ENCODE results near the gene ZGLP1. TPM values are rescaled to one million over a fixed set of nuclear protein-coding genes. Genes with fewer than 3 reads are reported as not detected.

ZGLP1 gene
- total RNA-seq, 1 donor from 2014 or later = 10.4 TPM

- DNase-seq (ENCODE audit: low read depth, low spot score) = no peak
These were observed 25.9 kb upstream of the ZGLP1 start for GRCh38 chr19:10335352-10335985.

GRCh38 chr19:10334588-10335351 is 25.2 kb upstream of the ZGLP1 start:
- Mint-ChIP-seq H3K36me3 (ENCODE audit: low read depth) (peaks cover 3% of the 10 kb centered on the region), H3K27me3 (ENCODE audit: low read depth) (no peaks in the 10 kb centered on the region), H3K4me3 (peak overlapping the region; percentile 99), H3K27ac (ENCODE audit: unreplicated experiment) (peak overlapping the region; percentile 75), H3K9me3 (no peaks in the 10 kb centered on the region), H3K4me1 (peaks cover 32% of the 10 kb centered on the region)
- peak; percentile 95 for DNase-seq (ENCODE audit: low read depth, low spot score)
- TF ChIP-seq CTCF (conservative IDR thresholded peaks at IDR 0.05) = peak; percentile 16

More at GRCh38 chr19:10335352-10335985, 25.9 kb upstream of the ZGLP1 start:
- H3K36me3 Mint-ChIP-seq (ENCODE audit: low read depth) = no peaks in the 10 kb centered on the region
- no peaks in the 10 kb centered on the region for H3K9me3 Mint-ChIP-seq
- H3K27me3 Mint-ChIP-seq (ENCODE audit: low read depth) = no peaks in the 10 kb centered on the region
- H3K4me1 Mint-ChIP-seq = peaks cover 32% of the 10 kb centered on the region
- H3K4me3 Mint-ChIP-seq = peak overlapping the region; percentile 99
- H3K27ac Mint-ChIP-seq (ENCODE audit: unreplicated experiment) = no peak overlapping the region
- TF ChIP-seq CTCF (conservative IDR thresholded peaks at IDR 0.05) = no peak

- H3K4me1 Mint-ChIP-seq = peaks cover 32% of the 10 kb centered on the region
- peak overlapping the region; percentile 99 for H3K27ac Mint-ChIP-seq (ENCODE audit: unreplicated experiment)
- peak overlapping the region; percentile 99 for H3K4me3 Mint-ChIP-seq
- no peak for TF ChIP-seq CTCF (conservative IDR thresholded peaks at IDR 0.05)
- peaks cover 3% of the 10 kb centered on the region for H3K36me3 Mint-ChIP-seq (ENCODE audit: low read depth)
- DNase-seq (ENCODE audit: low read depth, low spot score) = peak; percentile 18
- no peaks in the 10 kb centered on the region for H3K9me3 Mint-ChIP-seq
- no peaks in the 10 kb centered on the region for H3K27me3 Mint-ChIP-seq (ENCODE audit: low read depth)
These were observed 24.4 kb upstream of the ZGLP1 start for GRCh38 chr19:10333758-10334587.

- Mint-ChIP-seq H3K27me3 (ENCODE audit: low read depth) (no peaks in the 10 kb centered on the region), H3K4me3 (peak within 1 kb of the TSS; percentile 99), H3K9me3 (no peaks in the 10 kb centered on the region), H3K36me3 (ENCODE audit: low read depth) (peaks cover 3% of the 10 kb centered on the region), H3K4me1 (peaks cover 32% of the 10 kb centered on the region), H3K27ac (ENCODE audit: unreplicated experiment) (peak within 1 kb of the TSS; percentile 99)
- no peak for TF ChIP-seq CTCF (conservative IDR thresholded peaks at IDR 0.05)
- DNase-seq (ENCODE audit: low read depth, low spot score) = peak; percentile 94
These were observed 23.5 kb upstream of the ZGLP1 start, which contains the start of gene RAVER1 for GRCh38 chr19:10332965-10333757. Gene RAVER1, minus strand, starts transcription at chr19:10333529. Its CDS starts 22 bp downstream, at chr19:10333507.

Data from neural crest cell (in vitro differentiated cells).